ENCODE results near the gene S100A6.

S100A6 gene

DNA sequence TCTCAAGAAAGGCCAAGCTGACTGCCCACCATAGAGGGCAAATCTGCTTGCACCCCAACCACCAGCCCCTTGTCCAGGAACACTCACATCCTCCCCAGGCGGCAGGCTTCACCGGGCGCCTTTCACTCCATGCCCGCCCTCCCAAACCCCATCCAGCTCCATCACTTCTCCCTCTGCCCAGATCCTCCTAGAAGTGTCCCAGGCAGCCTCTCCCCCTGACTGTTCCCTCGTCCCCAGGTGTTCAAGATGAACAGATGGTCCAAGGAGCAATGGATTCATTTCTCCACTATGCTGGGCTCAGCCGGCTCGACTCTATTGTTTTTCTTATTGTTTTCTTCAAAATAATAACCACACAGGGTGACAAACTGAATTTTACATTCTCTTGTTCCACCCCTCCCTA lies 22.1 kb downstream of the S100A6 start:
- H3K23ac ChIP-seq (ENCODE audit: low read length in 2 of 2), result no peak overlapping the region
- peaks cover 4% of the 10 kb centered on the region for H3K4me1 ChIP-seq (ENCODE audit: control insufficient read depth, insufficient read depth, low read depth, low read length)
- H2BK120ac ChIP-seq (ENCODE audit: low read depth, low read length), result no peak overlapping the region
- H3K79me1 ChIP-seq (replicated peaks; ENCODE audit: low read length, poor library complexity, severe bottlenecking), result no peaks in the 10 kb centered on the region
- H3K9me3 ChIP-seq (ENCODE audit: control insufficient read depth, low read length), result no peaks in the 10 kb centered on the region
- no peaks in the 10 kb centered on the region for H3K27me3 ChIP-seq (ENCODE audit: control insufficient read depth in 1 of 2, insufficient read depth in 1 of 2, low read length in 2 of 2)
- H2BK12ac ChIP-seq (ENCODE audit: low read length in 2 of 2), result no peak overlapping the region
- no peak overlapping the region for H4K91ac ChIP-seq (ENCODE audit: low read length)
- no peak overlapping the region for H4K8ac ChIP-seq (ENCODE audit: low read length)
- H2BK15ac ChIP-seq (ENCODE audit: low read depth, poor library complexity, severe bottlenecking), result no peak overlapping the region
- no peak overlapping the region for H3K4me3 ChIP-seq (ENCODE audit: insufficient read depth in 1 of 2, low read depth in 1 of 2, low read length in 2 of 2)
- H3K9ac ChIP-seq (ENCODE audit: low read length), result no peak overlapping the region
- no peak overlapping the region for H3K4me2 ChIP-seq (ENCODE audit: low read length, poor library complexity, severe bottlenecking)
- no peak overlapping the region for H2AK5ac ChIP-seq (ENCODE audit: low read length, severe bottlenecking)
- no peaks in the 10 kb centered on the region for H3K36me3 ChIP-seq (ENCODE audit: control insufficient read depth in 1 of 2, insufficient read depth in 2 of 2, low read depth in 1 of 2, low read length in 2 of 2)
- H3K18ac ChIP-seq (ENCODE audit: low read depth in 1 of 2, low read length in 2 of 2), result no peak overlapping the region
- H3K4ac ChIP-seq (ENCODE audit: low read depth in 1 of 2, low read length in 2 of 2), result no peak overlapping the region
- no peak overlapping the region for H3K14ac ChIP-seq (ENCODE audit: low read length in 2 of 2)
- H2AFZ ChIP-seq (ENCODE audit: low read depth, low read length), result no peak overlapping the region
- no peak overlapping the region for H2BK5ac ChIP-seq (ENCODE audit: low read depth, low read length, poor library complexity, severe bottlenecking)
- 94% methylated on average over 7 of the region's 7 CpGs for WGBS
- H3K27ac ChIP-seq (ENCODE audit: low read length, poor library complexity, severe bottlenecking), result no peak overlapping the region
- no peak for DNase-seq

DNA sequence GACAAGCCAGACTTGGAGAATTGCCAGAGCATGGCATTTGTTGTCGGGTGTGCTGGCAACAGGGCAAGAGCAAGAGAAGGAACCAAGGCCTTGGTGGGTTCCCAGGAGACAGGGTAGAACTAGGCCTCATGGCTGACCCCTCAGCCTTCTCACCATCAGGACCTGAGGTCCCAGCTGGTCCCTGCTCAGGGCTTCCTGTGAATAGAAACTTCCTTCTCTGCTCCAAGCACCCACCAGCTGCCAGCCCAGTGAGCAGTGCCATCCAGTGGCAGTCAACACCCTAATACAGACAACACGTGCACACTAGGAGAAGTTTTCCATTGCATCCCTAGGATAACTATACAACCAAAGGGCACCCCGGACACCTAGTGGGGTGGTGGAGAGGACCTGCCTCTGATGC lies 22.8 kb downstream of the S100A6 start:
- H4K91ac ChIP-seq (ENCODE audit: low read length), result no peak overlapping the region
- H2BK120ac ChIP-seq (ENCODE audit: low read depth, low read length), result peak overlapping the region; percentile 21
- H3K4me2 ChIP-seq (ENCODE audit: low read length, poor library complexity, severe bottlenecking), result no peak overlapping the region
- 100% methylated on average over 1 of the region's 3 CpGs for WGBS
- no peak overlapping the region for H2AFZ ChIP-seq (ENCODE audit: low read depth, low read length)
- no peaks in the 10 kb centered on the region for H3K79me1 ChIP-seq (replicated peaks; ENCODE audit: low read length, poor library complexity, severe bottlenecking)
- no peak overlapping the region for H2BK15ac ChIP-seq (ENCODE audit: low read depth, poor library complexity, severe bottlenecking)
- no peaks in the 10 kb centered on the region for H3K9me3 ChIP-seq (ENCODE audit: control insufficient read depth, low read length)
- no peak overlapping the region for H4K8ac ChIP-seq (ENCODE audit: low read length)
- no peak overlapping the region for H3K4ac ChIP-seq (ENCODE audit: low read depth in 1 of 2, low read length in 2 of 2)
- H3K9ac ChIP-seq (ENCODE audit: low read length), result no peak overlapping the region
- no peak for DNase-seq
- no peak overlapping the region for H3K14ac ChIP-seq (ENCODE audit: low read length in 2 of 2)
- no peak overlapping the region for H3K27ac ChIP-seq (ENCODE audit: low read length, poor library complexity, severe bottlenecking)
- no peak overlapping the region for H2AK5ac ChIP-seq (ENCODE audit: low read length, severe bottlenecking)
- no peak overlapping the region for H2BK12ac ChIP-seq (ENCODE audit: low read length in 2 of 2)
- no peak overlapping the region for H3K4me3 ChIP-seq (ENCODE audit: insufficient read depth in 1 of 2, low read depth in 1 of 2, low read length in 2 of 2)
- peaks cover 8% of the 10 kb centered on the region for H3K4me1 ChIP-seq (ENCODE audit: control insufficient read depth, insufficient read depth, low read depth, low read length)
- no peaks in the 10 kb centered on the region for H3K36me3 ChIP-seq (ENCODE audit: control insufficient read depth in 1 of 2, insufficient read depth in 2 of 2, low read depth in 1 of 2, low read length in 2 of 2)
- H3K23ac ChIP-seq (ENCODE audit: low read length in 2 of 2), result no peak overlapping the region
- no peak overlapping the region for H2BK5ac ChIP-seq (ENCODE audit: low read depth, low read length, poor library complexity, severe bottlenecking)
- no peaks in the 10 kb centered on the region for H3K27me3 ChIP-seq (ENCODE audit: control insufficient read depth in 1 of 2, insufficient read depth in 1 of 2, low read length in 2 of 2)
- H3K18ac ChIP-seq (ENCODE audit: low read depth in 1 of 2, low read length in 2 of 2), result no peak overlapping the region

DNA sequence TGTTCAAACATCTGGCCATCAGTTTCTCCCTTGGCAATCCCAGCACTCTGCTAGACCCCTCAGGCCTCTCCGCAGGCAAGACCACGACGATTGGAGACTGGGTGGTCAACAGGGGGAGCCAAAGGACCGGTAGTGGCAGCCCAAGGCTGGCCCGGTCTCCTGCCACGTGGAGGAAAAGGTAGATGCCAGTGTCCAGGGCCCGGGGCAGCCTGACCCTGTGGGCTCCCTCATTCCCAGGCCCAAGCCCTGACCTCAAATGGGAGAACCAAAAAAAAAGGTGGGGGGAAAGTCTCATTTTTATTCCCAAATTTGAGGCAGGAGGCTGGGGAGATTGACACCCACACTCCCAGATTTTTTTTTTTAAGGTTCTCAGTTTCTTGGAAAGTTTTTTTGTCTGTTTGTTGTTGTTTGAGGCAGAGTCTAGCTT lies 24.8 kb downstream of the S100A6 start:
- Histone ChIP-seq H2BK120ac (ENCODE audit: low read depth, low read length) (no peak overlapping the region), H3K36me3 (ENCODE audit: control insufficient read depth in 1 of 2, insufficient read depth in 2 of 2, low read depth in 1 of 2, low read length in 2 of 2) (no peaks in the 10 kb centered on the region), H3K14ac (ENCODE audit: low read length in 2 of 2) (no peak overlapping the region), H3K27me3 (ENCODE audit: control insufficient read depth in 1 of 2, insufficient read depth in 1 of 2, low read length in 2 of 2) (no peaks in the 10 kb centered on the region), H2BK12ac (ENCODE audit: low read length in 2 of 2) (peak overlapping the region; percentile 29 to 56), H3K18ac (ENCODE audit: low read depth in 1 of 2, low read length in 2 of 2) (no peak overlapping the region), H3K27ac (ENCODE audit: low read length, poor library complexity, severe bottlenecking) (no peak overlapping the region), H3K4me3 (ENCODE audit: insufficient read depth in 1 of 2, low read depth in 1 of 2, low read length in 2 of 2) (no peak overlapping the region), H2BK15ac (ENCODE audit: low read depth, poor library complexity, severe bottlenecking) (no peak overlapping the region), H2AK5ac (ENCODE audit: low read length, severe bottlenecking) (no peak overlapping the region), H3K4me1 (ENCODE audit: control insufficient read depth, insufficient read depth, low read depth, low read length) (peaks cover 20% of the 10 kb centered on the region), H4K91ac (ENCODE audit: low read length) (no peak overlapping the region), H3K9ac (ENCODE audit: low read length) (peak overlapping the region; percentile 69), H3K23ac (ENCODE audit: low read length in 2 of 2) (no peak overlapping the region), H2AFZ (ENCODE audit: low read depth, low read length) (peak overlapping the region; percentile 36), H3K4ac (ENCODE audit: low read depth in 1 of 2, low read length in 2 of 2) (no peak overlapping the region), H4K8ac (ENCODE audit: low read length) (peak overlapping the region; percentile 70), H2BK5ac (ENCODE audit: low read depth, low read length, poor library complexity, severe bottlenecking) (no peak overlapping the region), H3K79me1 (replicated peaks; ENCODE audit: low read length, poor library complexity, severe bottlenecking) (no peaks in the 10 kb centered on the region), H3K9me3 (ENCODE audit: control insufficient read depth, low read length) (no peaks in the 10 kb centered on the region), H3K4me2 (ENCODE audit: low read length, poor library complexity, severe bottlenecking) (no peak overlapping the region)
- DNase-seq, result peak; percentile 79
- WGBS, result 1% methylated on average over 7 of the region's 7 CpGs

DNA sequence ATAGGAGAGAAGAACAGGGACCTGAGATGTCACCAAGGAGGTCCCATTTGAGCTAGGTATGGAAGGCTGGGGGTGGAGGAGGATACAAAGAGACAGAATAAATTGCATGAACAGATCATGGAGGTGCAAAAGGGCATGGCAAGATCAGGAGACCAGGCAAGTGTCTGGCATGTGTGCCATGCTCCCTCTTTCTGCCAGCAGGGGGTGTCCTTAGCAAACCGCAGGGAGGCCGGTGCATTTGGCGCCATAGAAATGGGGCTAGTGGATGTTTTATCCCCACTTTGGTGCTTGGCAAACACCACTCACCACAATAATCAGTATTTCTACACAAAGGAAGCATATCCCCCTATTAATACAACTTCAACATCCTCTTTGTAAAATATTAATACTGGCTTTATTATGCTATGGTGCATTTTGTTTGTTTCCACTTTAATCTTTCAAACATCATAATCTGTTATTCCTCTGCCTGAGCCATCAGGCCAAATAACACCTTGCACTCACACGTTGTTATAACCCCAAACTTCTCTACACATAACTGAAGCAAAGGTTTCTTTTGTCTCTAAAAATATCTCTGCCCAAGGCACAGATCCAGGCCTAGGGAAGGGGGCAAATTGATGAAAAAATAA lies 25.9 kb downstream of the S100A6 start:
- H3K79me1 ChIP-seq (replicated peaks; ENCODE audit: low read length, poor library complexity, severe bottlenecking), result no peaks in the 10 kb centered on the region
- H3K27ac ChIP-seq (ENCODE audit: low read length, poor library complexity, severe bottlenecking), result no peak overlapping the region
- no peak overlapping the region for H3K23ac ChIP-seq (ENCODE audit: low read length in 2 of 2)
- no peak overlapping the region for H4K8ac ChIP-seq (ENCODE audit: low read length)
- H3K9ac ChIP-seq (ENCODE audit: low read length), result no peak overlapping the region
- no peak overlapping the region for H4K91ac ChIP-seq (ENCODE audit: low read length)
- peak overlapping the region in 1 of 2 experiments; percentile 75 for H2BK12ac ChIP-seq (ENCODE audit: low read length in 2 of 2)
- no peak overlapping the region for H2AK5ac ChIP-seq (ENCODE audit: low read length, severe bottlenecking)
- H3K36me3 ChIP-seq (ENCODE audit: control insufficient read depth in 1 of 2, insufficient read depth in 2 of 2, low read depth in 1 of 2, low read length in 2 of 2), result no peaks in the 10 kb centered on the region
- 36% methylated on average over 3 of the region's 4 CpGs for WGBS
- H3K27me3 ChIP-seq (ENCODE audit: control insufficient read depth in 1 of 2, insufficient read depth in 1 of 2, low read length in 2 of 2), result no peaks in the 10 kb centered on the region
- no peak overlapping the region for H2BK15ac ChIP-seq (ENCODE audit: low read depth, poor library complexity, severe bottlenecking)
- no peak overlapping the region for H3K4ac ChIP-seq (ENCODE audit: low read depth in 1 of 2, low read length in 2 of 2)
- no peak overlapping the region for H3K18ac ChIP-seq (ENCODE audit: low read depth in 1 of 2, low read length in 2 of 2)
- peak; percentile 43 for DNase-seq
- no peak overlapping the region for H2BK5ac ChIP-seq (ENCODE audit: low read depth, low read length, poor library complexity, severe bottlenecking)
- H3K4me1 ChIP-seq (ENCODE audit: control insufficient read depth, insufficient read depth, low read depth, low read length), result peaks cover 20% of the 10 kb centered on the region
- H2BK120ac ChIP-seq (ENCODE audit: low read depth, low read length), result no peak overlapping the region
- no peak overlapping the region for H2AFZ ChIP-seq (ENCODE audit: low read depth, low read length)
- H3K14ac ChIP-seq (ENCODE audit: low read length in 2 of 2), result no peak overlapping the region
- H3K4me3 ChIP-seq (ENCODE audit: insufficient read depth in 1 of 2, low read depth in 1 of 2, low read length in 2 of 2), result no peak overlapping the region
- no peaks in the 10 kb centered on the region for H3K9me3 ChIP-seq (ENCODE audit: control insufficient read depth, low read length)
- H3K4me2 ChIP-seq (ENCODE audit: low read length, poor library complexity, severe bottlenecking), result no peak overlapping the region

Measured in mesenchymal stem cell (in vitro differentiated cells and primary cell).